Ascending aorta (tissue), 2 donors: ENCODE results near the gene SRRM4. TPM values are rescaled to one million over a fixed set of nuclear protein-coding genes. Genes with fewer than 3 reads are reported as not detected.

Source experiments
- DNase-seq, 2 donors: peaks; one replicate each; pipeline ENCODE4 v3.0.0-alpha.2; 2019; ENCODE audit warnings: low spot score in 2 of 2
- H3K27ac ChIP-seq, 2 donors: fragments of 200-600 bp; sonication (generic); one replicate each; pipeline ENCODE4 v1.5.1; 2016 to 2017; ENCODE audit warnings: mild to moderate bottlenecking in 1 of 2
- H3K27me3 ChIP-seq: fragments of 200-600 bp; sonication (generic); one replicate; pipeline ENCODE4 v1.5.1; 2017
- H3K36me3 ChIP-seq, 2 donors: fragments of 200-600 bp; sonication (generic); one replicate each; pipeline ENCODE4 v1.5.1; 2016
- H3K4me1 ChIP-seq, 2 donors: fragments of 200-600 bp; sonication (generic); one replicate each; pipeline ENCODE4 v1.5.1; 2016 to 2017; ENCODE audit warnings: mild to moderate bottlenecking in 1 of 2
- H3K4me3 ChIP-seq, 2 donors: fragments of 200-600 bp; sonication (generic); one replicate each; pipeline ENCODE4 v1.5.1; 2016 to 2017; ENCODE audit warnings: mild to moderate bottlenecking in 1 of 2
- H3K9me3 ChIP-seq, 2 donors: fragments of 200-600 bp; sonication (generic); one replicate each; pipeline ENCODE4 v1.5.1; 2016
- intact Hi-C: fragments of 100-400 bp; cut with DNase I; formaldehyde crosslinking; loops from one replicate; pipeline ENCODE4 v1.15.1; 2023
- total RNA-seq: library from RNA; depleted of rRNA; stranded (reverse); fragments of >200 nt; gene quantifications from one replicate; pipeline ENCODE4 v1.1.0, GENCODE V29; 2016
- TF ChIP-seq, protein P1 (sequence below), 3 experiments: fragments of 200-600 bp in 2 of 3; fragments of 450-650 bp in 1 of 3; sonication (generic) in 2 of 3; IDR thresholded peaks; one replicate each; pipeline ENCODE4 v1.5.1; 2016 to 2019; ENCODE audit warnings: antibody characterized with exemption in 3 of 3, mild to moderate bottlenecking in 1 of 3, moderate library complexity in 1 of 3

SRRM4 gene
- total RNA-seq, 1 donor from 2014 or later = not detected

DNA sequence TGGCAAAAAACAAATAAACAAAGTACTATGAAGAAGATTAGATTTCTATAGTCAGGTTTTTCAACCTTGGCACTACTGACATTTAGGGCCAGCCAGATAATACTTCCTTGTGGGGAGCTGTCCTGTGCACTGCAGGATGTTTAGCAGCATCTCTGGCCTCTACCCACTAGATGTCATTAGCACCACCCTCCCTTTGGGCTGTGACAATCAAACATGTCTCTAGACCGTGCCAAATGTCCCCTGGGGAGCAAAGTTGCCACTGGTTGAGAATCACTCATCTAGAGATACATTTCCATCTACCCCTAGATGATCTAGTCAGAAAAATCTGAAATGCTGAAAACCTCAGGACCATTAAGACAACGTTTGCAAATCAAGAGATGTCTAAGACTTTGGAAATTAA lies 29.9 kb downstream of the SRRM4 start:
- DNase-seq = no peak
- H3K27me3 ChIP-seq = no peaks in the 10 kb centered on the region
- H3K36me3 ChIP-seq = no peaks in the 10 kb centered on the region
- no peaks in the 10 kb centered on the region for H3K9me3 ChIP-seq
- no peak overlapping the region for H3K4me3 ChIP-seq
- H3K27ac ChIP-seq = no peak overlapping the region
- intact Hi-C loops = no loop called here
- no peaks in the 10 kb centered on the region for H3K4me1 ChIP-seq
- TF ChIP-seq, protein P1, sequence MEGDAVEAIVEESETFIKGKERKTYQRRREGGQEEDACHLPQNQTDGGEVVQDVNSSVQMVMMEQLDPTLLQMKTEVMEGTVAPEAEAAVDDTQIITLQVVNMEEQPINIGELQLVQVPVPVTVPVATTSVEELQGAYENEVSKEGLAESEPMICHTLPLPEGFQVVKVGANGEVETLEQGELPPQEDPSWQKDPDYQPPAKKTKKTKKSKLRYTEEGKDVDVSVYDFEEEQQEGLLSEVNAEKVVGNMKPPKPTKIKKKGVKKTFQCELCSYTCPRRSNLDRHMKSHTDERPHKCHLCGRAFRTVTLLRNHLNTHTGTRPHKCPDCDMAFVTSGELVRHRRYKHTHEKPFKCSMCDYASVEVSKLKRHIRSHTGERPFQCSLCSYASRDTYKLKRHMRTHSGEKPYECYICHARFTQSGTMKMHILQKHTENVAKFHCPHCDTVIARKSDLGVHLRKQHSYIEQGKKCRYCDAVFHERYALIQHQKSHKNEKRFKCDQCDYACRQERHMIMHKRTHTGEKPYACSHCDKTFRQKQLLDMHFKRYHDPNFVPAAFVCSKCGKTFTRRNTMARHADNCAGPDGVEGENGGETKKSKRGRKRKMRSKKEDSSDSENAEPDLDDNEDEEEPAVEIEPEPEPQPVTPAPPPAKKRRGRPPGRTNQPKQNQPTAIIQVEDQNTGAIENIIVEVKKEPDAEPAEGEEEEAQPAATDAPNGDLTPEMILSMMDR (IDR thresholded peaks at IDR 0.05) = no peak

DNA sequence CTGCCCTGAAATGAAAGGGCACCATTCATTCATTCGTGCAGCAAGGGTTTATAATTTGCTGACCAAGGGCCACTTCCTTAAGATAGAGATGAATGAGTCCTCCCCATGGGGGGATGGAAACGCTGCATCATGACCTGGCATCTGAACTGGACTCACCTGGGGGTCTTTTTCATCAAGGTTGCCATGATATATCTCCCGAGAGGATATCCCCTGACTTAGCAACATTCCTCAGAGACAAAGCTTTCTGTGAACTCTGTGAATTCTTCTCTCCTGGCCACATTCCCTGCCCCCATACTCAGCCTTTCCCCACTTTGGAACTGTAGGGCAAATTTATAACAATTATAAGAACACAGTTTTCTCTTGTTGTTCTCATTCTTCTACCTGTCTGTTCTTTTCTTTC lies 30.8 kb downstream of the SRRM4 start:
- Histone ChIP-seq H3K27me3 (no peaks in the 10 kb centered on the region), H3K9me3 (no peaks in the 10 kb centered on the region), H3K4me3 (no peak overlapping the region), H3K36me3 (no peaks in the 10 kb centered on the region), H3K27ac (no peak overlapping the region), H3K4me1 (no peaks in the 10 kb centered on the region)
- DNase-seq = no peak
- TF ChIP-seq, protein P1 (IDR thresholded peaks at IDR 0.05) = no peak
- intact Hi-C loops = no loop called here

DNA sequence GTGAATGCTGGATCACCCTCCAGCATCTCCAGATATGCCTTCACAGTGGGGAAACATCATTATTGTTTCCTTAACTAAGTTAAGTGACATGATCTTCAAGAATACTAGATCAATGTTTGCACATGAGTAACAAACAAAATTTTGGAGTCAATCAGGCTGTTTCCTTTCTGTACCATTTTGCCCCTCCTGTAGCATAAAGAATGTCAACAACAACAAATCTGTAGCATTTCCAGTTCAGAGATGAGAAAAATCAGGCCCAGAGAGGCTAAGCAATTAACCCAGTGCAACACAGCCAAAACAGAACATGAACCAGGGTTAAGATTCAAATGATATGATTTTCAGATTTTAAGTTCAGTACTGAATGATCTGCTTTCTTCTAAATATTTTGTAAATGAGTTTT lies 31.7 kb downstream of the SRRM4 start:
- TF ChIP-seq, protein P1 (IDR thresholded peaks at IDR 0.05) = no peak
- intact Hi-C loops = no loop called here

DNA sequence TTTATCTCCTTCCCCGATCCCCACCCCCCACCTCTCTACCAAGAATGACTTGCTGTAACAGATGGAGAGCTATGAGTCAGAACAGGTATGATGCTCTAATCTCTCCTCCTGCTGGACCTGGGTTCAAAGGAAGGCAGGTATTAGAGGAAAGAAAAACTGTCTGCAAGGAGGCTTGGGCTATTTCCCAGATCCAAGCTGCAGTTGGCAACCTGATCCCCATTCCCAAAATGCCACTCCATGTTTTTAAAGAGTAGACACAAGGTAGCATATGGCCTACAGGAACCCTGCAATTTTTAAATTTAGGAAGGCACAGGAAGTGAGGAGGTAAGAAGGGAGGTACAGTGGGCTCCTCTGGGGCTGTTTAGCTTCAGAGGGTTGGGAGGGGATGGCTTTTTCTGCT lies 33.0 kb downstream of the SRRM4 start:
- Histone ChIP-seq H3K4me1 (no peaks in the 10 kb centered on the region), H3K27me3 (no peaks in the 10 kb centered on the region), H3K27ac (no peak overlapping the region), H3K4me3 (no peak overlapping the region), H3K9me3 (no peaks in the 10 kb centered on the region), H3K36me3 (no peaks in the 10 kb centered on the region)
- intact Hi-C loops = no loop called here
- TF ChIP-seq, protein P1 (IDR thresholded peaks at IDR 0.05) = no peak
- no peak for DNase-seq

More for the DNA sequence above, 31.7 kb downstream of the SRRM4 start:
- no peaks in the 10 kb centered on the region for H3K27me3 ChIP-seq
- no peaks in the 10 kb centered on the region for H3K9me3 ChIP-seq
- H3K4me1 ChIP-seq = no peaks in the 10 kb centered on the region
- H3K36me3 ChIP-seq = no peaks in the 10 kb centered on the region
- H3K27ac ChIP-seq = no peak overlapping the region
- no peak for DNase-seq
- H3K4me3 ChIP-seq = no peak overlapping the region

DNA sequence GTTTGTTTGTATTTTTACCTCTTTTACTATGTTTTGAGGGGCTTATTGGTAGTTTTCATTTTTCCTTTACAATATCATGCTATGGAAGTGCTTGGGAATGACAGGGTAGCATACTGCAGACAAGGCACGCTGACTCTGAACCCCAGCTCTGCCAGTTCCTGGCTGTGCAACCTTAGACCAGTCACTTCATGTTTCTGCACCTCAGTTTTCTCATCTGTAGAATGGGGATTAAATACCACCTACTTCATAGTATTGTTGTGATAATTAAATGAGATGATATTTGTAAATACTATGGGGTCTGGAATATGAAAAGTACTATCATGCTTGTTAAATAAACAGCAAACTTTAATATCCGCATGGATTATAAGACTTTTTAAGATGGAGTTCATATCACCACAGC lies 35.4 kb downstream of the SRRM4 start:
- no peak for DNase-seq
- no peaks in the 10 kb centered on the region for H3K4me1 ChIP-seq
- intact Hi-C loops = no loop called here
- no peaks in the 10 kb centered on the region for H3K9me3 ChIP-seq
- no peaks in the 10 kb centered on the region for H3K27me3 ChIP-seq
- no peak overlapping the region for H3K4me3 ChIP-seq
- H3K27ac ChIP-seq = no peak overlapping the region
- no peaks in the 10 kb centered on the region for H3K36me3 ChIP-seq
- TF ChIP-seq, protein P1 (IDR thresholded peaks at IDR 0.05) = no peak

DNA sequence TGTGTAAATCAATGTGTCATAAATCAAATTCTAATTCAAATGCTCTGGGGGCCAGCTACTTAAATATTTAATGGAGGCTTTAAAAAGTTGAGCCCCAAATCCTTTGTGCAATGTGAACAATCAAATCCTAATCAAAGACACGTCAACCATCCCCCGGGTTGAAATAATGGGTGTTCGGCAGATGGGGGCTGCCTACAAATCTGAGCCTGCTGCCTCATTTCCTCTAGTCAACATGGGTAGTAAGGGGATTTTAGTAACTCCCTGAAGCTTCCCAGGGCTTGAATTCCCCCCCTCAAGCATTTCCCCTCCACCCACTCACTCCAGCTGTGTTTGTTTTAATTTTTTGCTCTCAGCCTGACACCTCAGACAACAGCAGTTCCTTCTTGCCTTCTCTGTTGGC lies 37.8 kb downstream of the SRRM4 start:
- intact Hi-C loops = no loop called here
- no peak for DNase-seq
- TF ChIP-seq, protein P1 (IDR thresholded peaks at IDR 0.05) = no peak

More for the DNA sequence above, 37.8 kb downstream of the SRRM4 start:
- no peak overlapping the region for H3K27ac ChIP-seq
- H3K27me3 ChIP-seq = no peaks in the 10 kb centered on the region
- H3K9me3 ChIP-seq = no peaks in the 10 kb centered on the region
- no peaks in the 10 kb centered on the region for H3K36me3 ChIP-seq
- H3K4me3 ChIP-seq = no peak overlapping the region
- H3K4me1 ChIP-seq = no peaks in the 10 kb centered on the region
